Kidney (tissue), 14 donors: ENCODE measurements around the gene JAZF1. TPM values are rescaled to one million over a fixed set of nuclear protein-coding genes. Genes with fewer than 3 reads are reported as not detected.
A peak's percentile ranks its signal among the peaks of the same experiment; 100 is the strongest.

Experiments used
- DNase-seq, 5 donors: peaks; one replicate each; pipeline ENCODE4 v3.0.0-alpha.2; 2013 to 2020
- FAIRE-seq: peaks from 2 replicates; lab custom pipeline; 2012; peaks lifted over from hg19 to GRCh38; lab: Jason Lieb, UNC
- H3K27ac ChIP-seq, 2 donors: one replicate each; pipeline ENCODE4 v1.7.0; 2013; ENCODE audit warnings: low read depth in 2 of 2, low read length in 2 of 2, inconsistent platforms in 1 of 2
- H3K27me3 ChIP-seq: one replicate; pipeline ENCODE4 v1.7.1; 2013; ENCODE audit warnings: low read length, inconsistent platforms; ENCODE audit not compliant: control insufficient read depth, insufficient read depth
- H3K36me3 ChIP-seq, 3 donors: one replicate each; pipeline versions ENCODE4 v1.7.0 to v1.7.1; 2013; ENCODE audit warnings: low read length in 3 of 3, control low read depth in 1 of 3, inconsistent platforms in 1 of 3; ENCODE audit not compliant: insufficient read depth in 3 of 3, control insufficient read depth in 2 of 3
- H3K4me1 ChIP-seq, 3 donors: one replicate each; pipeline versions ENCODE4 v1.7.0 to v1.7.1; 2013; ENCODE audit warnings: low read length in 3 of 3, inconsistent platforms in 1 of 3, low read depth in 1 of 3; ENCODE audit not compliant: control insufficient read depth in 2 of 3, insufficient read depth in 2 of 3
- H3K4me3 ChIP-seq, 3 donors: one replicate each; pipeline versions ENCODE4 v1.7.0 to v1.8.1; 2013; ENCODE audit warnings: low read length in 3 of 3, control low read depth in 1 of 3, inconsistent platforms in 1 of 3
- H3K9ac ChIP-seq, 3 donors: one replicate each; pipeline versions ENCODE4 v1.7.0 to v1.7.1; 2013; ENCODE audit warnings: low read length in 3 of 3, control low read depth in 1 of 3, inconsistent platforms in 1 of 3
- H3K9me3 ChIP-seq, 3 donors: one replicate each; pipeline versions ENCODE4 v1.7.0 to v1.7.1; 2013; ENCODE audit warnings: low read length in 3 of 3, control low read depth in 1 of 3, inconsistent platforms in 1 of 3; ENCODE audit not compliant: control insufficient read depth in 2 of 3, insufficient read depth in 1 of 3
- CTCF ChIP-seq: IDR thresholded peaks from 3 replicates; pipeline ENCODE4 v1.5.1; 2012; ENCODE audit warnings: mild to moderate bottlenecking, moderate library complexity, borderline replicate concordance; ENCODE audit not compliant: insufficient read depth; ENCODE audit errors: extremely low read depth
- intact Hi-C: fragments of 100-400 bp; cut with DNase I; formaldehyde crosslinking; loops from one replicate; pipeline ENCODE4 v1.11.1; 2022
- polyA plus RNA-seq: library from polyadenylated mRNA; stranded (reverse); fragments of 350-450 nt; fragmentation: Illumina TruSeq; extraction: RNeasy Lipid Tissue Mini Kit (QIAGEN cat#74804); gene quantifications from one replicate; pipeline ENCODE4 v1.2.3, GENCODE V29; 2014; ENCODE audit warnings: low read depth, low replicate concordance; ENCODE audit not compliant: insufficient read depth
- total RNA-seq: library from RNA; stranded (reverse); fragmentation: NEBNext Ultra II Directional; extraction: Animal tissue kit (Norgen Biotek cat#: 25700); gene quantifications from one replicate; pipeline ENCODE4 v1.2.1, GENCODE V29; 2021
- donor health status: control.
- donor health status: control.
- donor health status: control.
- donor health status: control.
- donor health status: control.
- donor health status: DM: yes; HTN: yes; CAD: no.
- donor health status: Normal renal cell carcinoma (clear cell type).

Gene JAZF1
- total and polyA plus RNA-seq, 2 donors from 2014 or later = 5.7 to 13.1 TPM

DNA sequence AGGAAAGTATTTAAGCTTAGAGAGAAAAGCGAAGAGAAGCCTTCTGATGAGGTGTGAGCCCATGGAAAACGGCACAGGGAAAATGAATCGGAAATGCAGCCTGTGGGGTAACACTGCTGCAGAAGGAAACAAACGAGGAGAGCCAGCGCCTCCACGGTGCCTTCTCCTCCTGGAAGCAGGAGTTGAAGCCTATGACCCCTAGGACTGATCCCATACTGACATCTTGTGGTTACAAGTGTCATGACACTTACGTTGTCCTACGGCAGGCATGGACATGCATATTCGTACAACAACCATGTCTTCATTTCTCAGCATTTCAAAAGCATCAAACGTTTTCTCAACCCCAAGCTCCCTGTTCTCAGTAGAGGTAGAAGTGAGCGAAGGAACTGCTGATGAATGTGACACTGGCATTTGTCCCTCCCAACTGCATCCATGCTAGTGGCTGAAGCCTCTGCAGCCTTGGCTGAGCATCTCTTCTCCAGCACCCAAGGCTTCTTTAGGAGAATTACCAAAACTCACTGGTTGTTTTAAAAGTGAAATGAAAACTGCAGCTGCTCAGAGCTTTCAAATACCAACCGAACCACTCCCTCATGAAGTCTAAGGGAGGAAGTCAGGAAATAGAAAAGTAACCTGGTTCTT, 160.2 kb downstream of the JAZF1 start:
- H3K9me3 ChIP-seq = no peaks in the 10 kb centered on the region
- intact Hi-C loops = no loop called here
- peak overlapping the region in 2 of 3 donors; percentile 5 to 15 for H3K4me3 ChIP-seq
- no peaks in the 10 kb centered on the region for H3K27me3 ChIP-seq
- H3K9ac ChIP-seq = no peak overlapping the region
- peak; percentile 84 for TF ChIP-seq CTCF
- peaks cover 0 to 2% (median 0%) of the 10 kb centered on the region in 3 donors for H3K4me1 ChIP-seq
- DNase-seq = peak in 4 of 5 donors; percentile 75 to 91 (median 82)
- H3K36me3 ChIP-seq = no peaks in the 10 kb centered on the region
- peak; percentile 82 for FAIRE-seq
- H3K27ac ChIP-seq = no peak overlapping the region

DNA sequence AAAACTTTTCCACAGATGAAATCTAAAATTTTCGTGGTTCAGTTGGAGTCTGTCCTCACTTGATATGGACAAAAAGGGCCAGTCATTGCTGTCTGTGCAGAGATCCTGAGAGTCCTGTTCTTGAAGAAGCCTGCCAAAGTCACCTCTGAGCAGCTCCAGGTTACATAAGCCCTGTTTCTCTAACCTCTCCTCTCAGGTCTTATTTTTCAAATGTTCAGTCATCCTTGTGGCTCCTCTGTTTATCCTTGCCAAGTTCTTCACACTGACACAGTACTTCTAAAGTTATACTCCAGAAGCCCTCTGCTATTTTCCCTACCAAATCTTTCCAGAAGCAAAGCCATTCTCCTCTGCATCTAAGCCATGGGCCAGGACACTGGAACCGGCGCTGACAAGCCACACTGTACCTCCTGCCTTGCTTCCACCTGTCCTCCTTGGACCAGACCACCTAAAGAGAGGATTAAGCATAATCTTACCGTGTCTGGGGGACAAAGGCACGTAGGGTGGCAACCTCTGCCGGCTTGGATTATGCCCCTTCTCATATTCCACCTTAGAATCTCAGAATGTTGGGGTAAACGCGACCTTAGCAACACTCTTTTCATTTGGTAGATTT, 161.6 kb downstream of the JAZF1 start:
- intact Hi-C loops = no loop called here
- H3K9me3 ChIP-seq = no peaks in the 10 kb centered on the region
- H3K9ac ChIP-seq = no peak overlapping the region
- H3K36me3 ChIP-seq = no peaks in the 10 kb centered on the region
- H3K4me3 ChIP-seq = no peak overlapping the region
- no peaks in the 10 kb centered on the region for H3K27me3 ChIP-seq
- DNase-seq (peak in 1 of 5 donors; percentile 27), FAIRE-seq (no peak)
- H3K27ac ChIP-seq = no peak overlapping the region
- TF ChIP-seq CTCF = no peak
- H3K4me1 ChIP-seq = peaks cover 0 to 2% (median 0%) of the 10 kb centered on the region in 3 donors

DNA sequence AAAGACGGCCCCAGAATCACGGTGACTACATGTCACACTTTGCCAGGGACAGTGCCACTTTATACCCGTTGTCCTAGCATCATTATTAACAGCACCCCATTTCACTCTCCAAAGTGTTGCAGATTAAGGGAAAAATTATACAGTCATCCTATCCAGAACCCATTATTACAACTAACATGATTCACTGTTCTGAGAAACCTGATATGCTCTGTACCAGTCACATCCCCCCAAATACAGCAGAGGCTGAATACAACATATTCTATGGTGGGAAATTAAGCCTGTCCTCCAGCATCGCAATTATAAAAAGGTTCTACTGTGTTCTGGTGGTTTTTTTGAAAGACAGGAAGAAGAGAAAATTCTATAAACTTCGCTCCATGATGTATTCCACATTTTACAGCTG, 162.1 kb downstream of the JAZF1 start:
- intact Hi-C loops = no loop called here
- peak in 1 of 5 donors; percentile 30 for DNase-seq
- no peak overlapping the region for H3K4me3 ChIP-seq
- FAIRE-seq = no peak
- H3K9ac ChIP-seq = no peak overlapping the region
- TF ChIP-seq CTCF = no peak
- no peaks in the 10 kb centered on the region for H3K36me3 ChIP-seq
- no peaks in the 10 kb centered on the region for H3K27me3 ChIP-seq
- H3K4me1 ChIP-seq = peaks cover 0 to 2% (median 0%) of the 10 kb centered on the region in 3 donors
- no peak overlapping the region for H3K27ac ChIP-seq
- no peaks in the 10 kb centered on the region for H3K9me3 ChIP-seq
